ENCODE results near the gene AOPEP.
"Not testable (repeated sequence)": the region's sequence is repeated elsewhere in the genome, so short reads cannot be mapped to it uniquely, and the experiment has no call there.

Gene AOPEP

GRCh38 chr9:94821098-94821887, 94.8 kb downstream of the AOPEP start:
- no peak for DNase-seq

GRCh38 chr9:94822273-94822672, 95.8 kb downstream of the AOPEP start:
- no peak for DNase-seq

GRCh38 chr9:94823710-94824109, 97.2 kb downstream of the AOPEP start:
- no peak for DNase-seq

- DNase-seq, result no peak
Observed at GRCh38 chr9:94824411-94824810, 97.9 kb downstream of the AOPEP start.

GRCh38 chr9:94824913-94825610, 98.6 kb downstream of the AOPEP start:
- DNase-seq, result no peak

GRCh38 chr9:94825611-94825958, 99.1 kb downstream of the AOPEP start:
- DNase-seq, result no peak

GRCh38 chr9:94826044-94826443, 99.5 kb downstream of the AOPEP start:
- no peak for DNase-seq

- no peak for DNase-seq
Observed at GRCh38 chr9:94826644-94827410, 100.3 kb downstream of the AOPEP start.

GRCh38 chr9:94827584-94828304, 101.2 kb downstream of the AOPEP start:
- no peak for DNase-seq

GRCh38 chr9:94829380-94830070, 103.0 kb downstream of the AOPEP start:
- DNase-seq, result no peak

- DNase-seq, result not testable (repeated sequence)
Observed at GRCh38 chr9:94830071-94830604, 103.6 kb downstream of the AOPEP start.

- DNase-seq, result no peak
Observed at GRCh38 chr9:94833802-94834201, 107.3 kb downstream of the AOPEP start.

GRCh38 chr9:94837404-94837803, 110.9 kb downstream of the AOPEP start:
- no peak for DNase-seq

GRCh38 chr9:94839398-94839797, 112.9 kb downstream of the AOPEP start:
- DNase-seq, result no peak

GRCh38 chr9:94840738-94841137, 114.2 kb downstream of the AOPEP start:
- DNase-seq, result no peak

- DNase-seq, result peak; percentile 72
Observed at GRCh38 chr9:94843134-94843533, 116.6 kb downstream of the AOPEP start.

GRCh38 chr9:94846739-94847138, 120.2 kb downstream of the AOPEP start:
- DNase-seq, result no peak

- DNase-seq, result no peak
Observed at GRCh38 chr9:94847486-94847885, 121.0 kb downstream of the AOPEP start.

GRCh38 chr9:94848791-94849190, 122.3 kb downstream of the AOPEP start:
- not testable (repeated sequence) for DNase-seq

GRCh38 chr9:94850540-94851434, 124.3 kb downstream of the AOPEP start:
- no peak for DNase-seq

- DNase-seq, result no peak
Observed at GRCh38 chr9:94851467-94851866, 125.0 kb downstream of the AOPEP start.

All from islet precursor cell (in vitro differentiated cells).